Measurements from ENCODE around the gene UPK3A.

- TF ChIP-seq SIN3A (IDR thresholded peaks at IDR 0.05; ENCODE audit: borderline replicate concordance, insufficient read depth, low read length) (no peak), POLR2AphosphoS5 (IDR thresholded peaks at IDR 0.05; ENCODE audit: low read depth, low read length) (no peak), FOXP2 (optimal IDR thresholded peaks at IDR 0.05; ENCODE audit: borderline replicate concordance, extremely low read depth, extremely low read length, insufficient read depth) (no peak), TAF1 (IDR thresholded peaks at IDR 0.05; ENCODE audit: borderline replicate concordance, insufficient read depth, low read length) (no peak), REST (IDR thresholded peaks at IDR 0.05; ENCODE audit: insufficient read depth in 1 of 2, low read depth in 2 of 2, low read length in 2 of 2) (no peak)
Observed at GRCh38 chr22:45248832-45249561, 35.8 kb upstream of the UPK3A start.

Data from PFSK-1 (cell line).